ENCODE measurements around the gene OR2V1.

GRCh38 chr5:181107699-181108098, 23.3 kb downstream of the OR2V1 start:
- no peak for TF ChIP-seq POLR2A (IDR thresholded peaks at IDR 0.05)
- TF ChIP-seq, protein P1, sequence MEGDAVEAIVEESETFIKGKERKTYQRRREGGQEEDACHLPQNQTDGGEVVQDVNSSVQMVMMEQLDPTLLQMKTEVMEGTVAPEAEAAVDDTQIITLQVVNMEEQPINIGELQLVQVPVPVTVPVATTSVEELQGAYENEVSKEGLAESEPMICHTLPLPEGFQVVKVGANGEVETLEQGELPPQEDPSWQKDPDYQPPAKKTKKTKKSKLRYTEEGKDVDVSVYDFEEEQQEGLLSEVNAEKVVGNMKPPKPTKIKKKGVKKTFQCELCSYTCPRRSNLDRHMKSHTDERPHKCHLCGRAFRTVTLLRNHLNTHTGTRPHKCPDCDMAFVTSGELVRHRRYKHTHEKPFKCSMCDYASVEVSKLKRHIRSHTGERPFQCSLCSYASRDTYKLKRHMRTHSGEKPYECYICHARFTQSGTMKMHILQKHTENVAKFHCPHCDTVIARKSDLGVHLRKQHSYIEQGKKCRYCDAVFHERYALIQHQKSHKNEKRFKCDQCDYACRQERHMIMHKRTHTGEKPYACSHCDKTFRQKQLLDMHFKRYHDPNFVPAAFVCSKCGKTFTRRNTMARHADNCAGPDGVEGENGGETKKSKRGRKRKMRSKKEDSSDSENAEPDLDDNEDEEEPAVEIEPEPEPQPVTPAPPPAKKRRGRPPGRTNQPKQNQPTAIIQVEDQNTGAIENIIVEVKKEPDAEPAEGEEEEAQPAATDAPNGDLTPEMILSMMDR (IDR thresholded peaks at IDR 0.05): no peak
